H9 (cell line): ENCODE data around the gene ITPK1. TPM values are rescaled to one million over a fixed set of nuclear protein-coding genes. Genes with fewer than 3 reads are reported as not detected.

Source experiments
- DNase-seq: peaks from one replicate; pipeline ENCODE4 v3.0.0-alpha.2; 2017
- H2AFZ ChIP-seq: one replicate; pipeline ENCODE4 v1.6.1; 2013; ENCODE audit warnings: mild to moderate bottlenecking, low read length, control low read depth, moderate library complexity
- H2AK5ac ChIP-seq: 2 replicates; pipeline ENCODE4 v1.6.1; 2013; ENCODE audit warnings: low read length, control low read depth, mixed read lengths; ENCODE audit not compliant: insufficient read length
- H2BK120ac ChIP-seq: one replicate; pipeline ENCODE4 v1.6.1; 2013; ENCODE audit warnings: low read depth, mild to moderate bottlenecking, low read length, control low read depth, inconsistent platforms; ENCODE audit not compliant: poor library complexity, severe bottlenecking
- H2BK12ac ChIP-seq: 2 replicates; pipeline ENCODE4 v1.6.1; 2013; ENCODE audit warnings: low read length, control low read depth, mixed read lengths, low read depth; ENCODE audit not compliant: insufficient read length
- H2BK15ac ChIP-seq: 2 replicates; pipeline ENCODE4 v1.6.1; 2013; ENCODE audit warnings: low read depth, low read length, control low read depth
- H2BK20ac ChIP-seq: one replicate; pipeline ENCODE4 v1.6.1; 2013; ENCODE audit warnings: low read depth, mild to moderate bottlenecking, low read length, control low read depth, inconsistent platforms; ENCODE audit not compliant: poor library complexity, severe bottlenecking
- H2BK5ac ChIP-seq: 2 replicates; pipeline ENCODE4 v1.6.1; 2013; ENCODE audit warnings: low read length, control low read depth, mixed read lengths; ENCODE audit not compliant: insufficient read length
- H3K14ac ChIP-seq: 2 replicates; pipeline ENCODE4 v1.6.1; 2013; ENCODE audit warnings: low read length, control low read depth; ENCODE audit not compliant: insufficient read depth
- H3K18ac ChIP-seq: 2 replicates; pipeline ENCODE4 v1.6.1; 2013; ENCODE audit warnings: low read depth, mild to moderate bottlenecking, mixed read lengths, low read length, control low read depth; ENCODE audit not compliant: insufficient read length
- H3K23ac ChIP-seq: 2 replicates; pipeline ENCODE4 v1.6.1; 2013; ENCODE audit warnings: low read length, control low read depth, mixed read lengths, low read depth; ENCODE audit not compliant: insufficient read length
- H3K23me2 ChIP-seq: 2 replicates; pipeline ENCODE4 v1.6.1; 2013; ENCODE audit warnings: low read depth, mild to moderate bottlenecking, mixed read lengths, low read length, control low read depth; ENCODE audit not compliant: insufficient read length, poor library complexity, severe bottlenecking
- H3K27ac ChIP-seq: 2 replicates; pipeline ENCODE4 v1.5.1; 2013; ENCODE audit warnings: low read length, control low read depth, mixed read lengths, low read depth; ENCODE audit not compliant: insufficient read length
- H3K27me3 ChIP-seq: 2 replicates; pipeline ENCODE4 v1.6.1; 2013; ENCODE audit warnings: low read length, control low read depth, inconsistent platforms; ENCODE audit not compliant: insufficient read depth
- H3K4ac ChIP-seq: 2 replicates; pipeline ENCODE4 v1.6.1; 2013; ENCODE audit warnings: low read depth, mild to moderate bottlenecking, control low read depth, inconsistent platforms, low read length, moderate library complexity
- H3K4me1 ChIP-seq: 2 replicates; pipeline ENCODE4 v1.6.1; 2013; ENCODE audit warnings: low read length, control low read depth, inconsistent platforms; ENCODE audit not compliant: insufficient read depth
- H3K4me2 ChIP-seq: 2 replicates; pipeline ENCODE4 v1.6.1; 2013; ENCODE audit warnings: low read length, control low read depth, mixed read lengths; ENCODE audit not compliant: insufficient read length, insufficient read depth
- H3K56ac ChIP-seq: 2 replicates; pipeline ENCODE4 v1.6.1; 2013; ENCODE audit warnings: low read depth, mild to moderate bottlenecking, mixed read lengths, low read length, control low read depth; ENCODE audit not compliant: insufficient read length
- H3K79me1 ChIP-seq: 2 replicates; pipeline ENCODE4 v1.6.1; 2013; ENCODE audit warnings: low read depth, mild to moderate bottlenecking, moderate library complexity, low read length, control low read depth, inconsistent platforms; ENCODE audit not compliant: insufficient read depth, poor library complexity, severe bottlenecking
- H3K79me2 ChIP-seq: 2 replicates; pipeline ENCODE4 v1.6.1; 2013; ENCODE audit warnings: low read length, control low read depth, inconsistent platforms; ENCODE audit not compliant: insufficient read depth
- H3K9ac ChIP-seq: 2 replicates; pipeline ENCODE4 v1.6.1; 2013; ENCODE audit warnings: low read length, control low read depth, mixed read lengths; ENCODE audit not compliant: insufficient read length; ENCODE audit errors: extremely low read depth
- H3K9me3 ChIP-seq: one replicate; pipeline ENCODE4 v1.6.1; 2013; ENCODE audit warnings: low read depth, low read length, inconsistent platforms; ENCODE audit not compliant: control insufficient read depth
- H3T11ph ChIP-seq: one replicate; pipeline ENCODE4 v1.6.1; 2013; ENCODE audit warnings: mild to moderate bottlenecking, low read length, control low read depth, inconsistent platforms
- H4K20me1 ChIP-seq: one replicate; pipeline ENCODE4 v1.6.1; 2013; ENCODE audit not compliant: control insufficient read depth, insufficient read length, insufficient read depth
- H4K5ac ChIP-seq: 2 replicates; pipeline ENCODE4 v1.6.1; 2013; ENCODE audit warnings: low read depth, mild to moderate bottlenecking, mixed read lengths, low read length, control low read depth; ENCODE audit not compliant: insufficient read length
- H4K8ac ChIP-seq: replicated peaks from 2 replicates; pipeline ENCODE4 v1.6.1; 2013; ENCODE audit warnings: low read length, control low read depth, mixed read lengths, low read depth; ENCODE audit not compliant: insufficient read length
- H4K91ac ChIP-seq: 2 replicates; pipeline ENCODE4 v1.6.1; 2013; ENCODE audit warnings: low read depth, mild to moderate bottlenecking, moderate library complexity, mixed read lengths, low read length, control low read depth; ENCODE audit not compliant: insufficient read length
- H3K27ac Mint-ChIP-seq, 3 experiments: 2 replicates in 2 of 3; 3 replicates in 1 of 3; pipeline ENCODE4 v1.8.0; 2020 to 2021; ENCODE audit warnings: mixed read lengths in 3 of 3, mild to moderate bottlenecking in 1 of 3, moderate library complexity in 1 of 3
- H3K27me3 Mint-ChIP-seq: 2 replicates; pipeline ENCODE4 v1.8.0; 2021; ENCODE audit warnings: low read depth, mild to moderate bottlenecking, moderate library complexity, mixed read lengths
- H3K36me3 Mint-ChIP-seq, 3 experiments: 2 replicates in 2 of 3; 3 replicates in 1 of 3; pipeline ENCODE4 v1.8.0; 2020 to 2021; ENCODE audit warnings: low read depth in 3 of 3, mixed read lengths in 3 of 3; ENCODE audit not compliant: insufficient read depth in 1 of 3
- H3K4me1 Mint-ChIP-seq, 2 experiments: 2 replicates each; pipeline ENCODE4 v1.8.0; 2020; ENCODE audit warnings: mixed read lengths in 2 of 2
- H3K4me3 Mint-ChIP-seq, 2 experiments: 2 replicates in 1 of 2; 3 replicates in 1 of 2; pipeline ENCODE4 v1.8.0; 2020 to 2021; ENCODE audit warnings: mild to moderate bottlenecking in 2 of 2, mixed read lengths in 2 of 2, moderate library complexity in 1 of 2
- H3K9me3 Mint-ChIP-seq, 2 experiments: 2 replicates in 1 of 2; 3 replicates in 1 of 2; pipeline ENCODE4 v1.8.0; 2020; ENCODE audit warnings: mild to moderate bottlenecking in 2 of 2, mixed read lengths in 2 of 2, moderate library complexity in 1 of 2
- WGBS: extraction: QIAGEN DNeasy Blood & Tissue Kit; methylation state at CpG from one replicate; pipeline ENCODE4 v1.1.7; 2013; ENCODE audit warnings: missing lambda C conversion rate, low lambda C conversion rate, mixed read lengths; ENCODE audit not compliant: insufficient read length; ENCODE audit errors: extremely low coverage; 5-methylcytosine and 5-hydroxymethylcytosine counted together
- total RNA-seq: library from RNA; stranded (reverse); gene quantifications from 2 replicates; pipeline ENCODE4 v1.2.1, GENCODE V29; 2021
- TF ChIP-seq, protein P1 (sequence below): fragments of 200-600 bp; sonication (generic); conservative IDR thresholded peaks from 3 replicates; pipeline ENCODE4 v1.8.0; 2021; ENCODE audit warnings: antibody characterized with exemption, mild to moderate bottlenecking

ITPK1 gene
- total RNA-seq, 1 experiment from 2014 or later = 92.7 TPM

DNA sequence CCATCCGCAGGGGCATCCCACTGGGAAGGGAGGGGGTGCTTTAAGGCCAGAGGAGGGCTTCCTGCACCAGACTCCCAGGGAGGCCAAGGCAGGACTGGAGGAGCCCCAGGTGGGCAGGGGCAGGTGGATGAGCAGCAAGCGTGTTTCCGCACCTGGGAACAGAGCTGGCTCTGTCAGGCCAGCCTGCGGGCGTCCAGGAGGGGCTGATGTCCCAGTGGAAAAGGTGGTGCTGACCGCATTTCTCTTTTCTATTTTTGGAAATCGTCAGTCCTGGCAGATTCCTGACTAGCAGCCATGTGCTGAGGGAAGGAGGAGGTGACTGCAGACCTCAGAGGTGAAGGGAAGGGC, 165.6 kb downstream of the ITPK1 start:
- no peak overlapping the region for H3K4me2 ChIP-seq
- no peak overlapping the region for H4K91ac ChIP-seq
- H3K27ac Mint-ChIP-seq = no peak overlapping the region
- H3K27me3 ChIP-seq = no peaks in the 10 kb centered on the region
- no peak overlapping the region for H2BK120ac ChIP-seq
- no peak overlapping the region for H2BK5ac ChIP-seq
- peaks cover 5 to 6% of the 10 kb centered on the region in 2 experiments for H3K4me1 Mint-ChIP-seq
- no peak overlapping the region for H4K8ac ChIP-seq
- H3K9ac ChIP-seq = no peak overlapping the region
- H3K4me1 ChIP-seq = no peaks in the 10 kb centered on the region
- no peak overlapping the region for H3T11ph ChIP-seq
- no peaks in the 10 kb centered on the region for H3K23me2 ChIP-seq
- no peaks in the 10 kb centered on the region for H3K9me3 ChIP-seq
- no peak overlapping the region for H3K4ac ChIP-seq
- no peaks in the 10 kb centered on the region for H3K79me2 ChIP-seq
- H3K36me3 Mint-ChIP-seq = peaks cover 17 to 37% (median 32%) of the 10 kb centered on the region in 3 experiments
- H3K9me3 Mint-ChIP-seq = no peaks in the 10 kb centered on the region; a peak in 1 of 5 replicates
- H2AK5ac ChIP-seq = no peak overlapping the region
- H3K79me1 ChIP-seq = no peaks in the 10 kb centered on the region
- no peak overlapping the region for H3K23ac ChIP-seq
- no peak overlapping the region for H2BK15ac ChIP-seq
- H4K5ac ChIP-seq = no peak overlapping the region
- TF ChIP-seq, protein P1, sequence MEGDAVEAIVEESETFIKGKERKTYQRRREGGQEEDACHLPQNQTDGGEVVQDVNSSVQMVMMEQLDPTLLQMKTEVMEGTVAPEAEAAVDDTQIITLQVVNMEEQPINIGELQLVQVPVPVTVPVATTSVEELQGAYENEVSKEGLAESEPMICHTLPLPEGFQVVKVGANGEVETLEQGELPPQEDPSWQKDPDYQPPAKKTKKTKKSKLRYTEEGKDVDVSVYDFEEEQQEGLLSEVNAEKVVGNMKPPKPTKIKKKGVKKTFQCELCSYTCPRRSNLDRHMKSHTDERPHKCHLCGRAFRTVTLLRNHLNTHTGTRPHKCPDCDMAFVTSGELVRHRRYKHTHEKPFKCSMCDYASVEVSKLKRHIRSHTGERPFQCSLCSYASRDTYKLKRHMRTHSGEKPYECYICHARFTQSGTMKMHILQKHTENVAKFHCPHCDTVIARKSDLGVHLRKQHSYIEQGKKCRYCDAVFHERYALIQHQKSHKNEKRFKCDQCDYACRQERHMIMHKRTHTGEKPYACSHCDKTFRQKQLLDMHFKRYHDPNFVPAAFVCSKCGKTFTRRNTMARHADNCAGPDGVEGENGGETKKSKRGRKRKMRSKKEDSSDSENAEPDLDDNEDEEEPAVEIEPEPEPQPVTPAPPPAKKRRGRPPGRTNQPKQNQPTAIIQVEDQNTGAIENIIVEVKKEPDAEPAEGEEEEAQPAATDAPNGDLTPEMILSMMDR = no peak
- no CpG with 5 or more reads among the region's 7 CpGs for WGBS
- no peak overlapping the region for H3K18ac ChIP-seq
- H2BK12ac ChIP-seq = no peak overlapping the region
- DNase-seq = no peak
- H2AFZ ChIP-seq = no peak overlapping the region
- no peak overlapping the region for H3K14ac ChIP-seq
- no peak overlapping the region for H3K4me3 Mint-ChIP-seq
- H3K27ac ChIP-seq = no peak overlapping the region
- H2BK20ac ChIP-seq = no peak overlapping the region
- H3K56ac ChIP-seq = no peak overlapping the region
- no peaks in the 10 kb centered on the region for H4K20me1 ChIP-seq
- no peaks in the 10 kb centered on the region for H3K27me3 Mint-ChIP-seq
